ENCODE measurements around the gene SHTN1.

SHTN1 gene

DNA sequence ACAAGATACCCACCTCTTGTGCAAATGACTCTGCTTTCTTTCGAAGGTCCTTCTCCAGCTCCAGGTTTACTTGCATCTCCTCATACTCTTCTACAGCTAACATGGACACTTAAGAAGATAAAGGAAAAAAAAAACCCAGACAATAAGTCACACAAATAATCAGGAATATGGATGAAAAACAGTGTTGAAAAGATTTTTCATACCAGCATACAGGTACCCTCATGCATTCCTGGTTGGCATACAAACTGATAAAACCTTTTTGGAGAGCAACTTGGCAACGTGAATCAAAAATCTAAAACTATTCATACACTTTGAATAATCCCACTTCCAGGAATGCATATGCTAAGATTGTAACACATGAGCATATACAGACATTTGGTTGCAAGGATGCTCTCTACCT is 60.1 kb downstream of the SHTN1 start:
- no peak for DNase-seq (ENCODE audit: low spot score)
- in situ Hi-C loops (cut with MboI; ENCODE audit: low pct_unique_long_range_greater_than_20kb, low sequenced_read_pairs, unreplicated experiment) = no loop called here
- TF ChIP-seq CTCF (IDR thresholded peaks at IDR 0.05; ENCODE audit: extremely low read depth, insufficient read depth, missing control alignments) = no peak

- no peak for DNase-seq (ENCODE audit: low spot score)
- in situ Hi-C loops (cut with MboI; ENCODE audit: low pct_unique_long_range_greater_than_20kb, low sequenced_read_pairs, unreplicated experiment) = no loop called here
- TF ChIP-seq CTCF (IDR thresholded peaks at IDR 0.05; ENCODE audit: extremely low read depth, insufficient read depth, missing control alignments) = no peak
Observed at GRCh38 chr10:116931806-116932205, 73.2 kb downstream of the SHTN1 start.

- no peak for TF ChIP-seq CTCF (IDR thresholded peaks at IDR 0.05; ENCODE audit: extremely low read depth, insufficient read depth, missing control alignments)
- in situ Hi-C loops (cut with MboI; ENCODE audit: low pct_unique_long_range_greater_than_20kb, low sequenced_read_pairs, unreplicated experiment) = no loop called here
- DNase-seq (ENCODE audit: low spot score) = no peak
Observed at GRCh38 chr10:116926426-116926825, 78.6 kb downstream of the SHTN1 start.

DNA sequence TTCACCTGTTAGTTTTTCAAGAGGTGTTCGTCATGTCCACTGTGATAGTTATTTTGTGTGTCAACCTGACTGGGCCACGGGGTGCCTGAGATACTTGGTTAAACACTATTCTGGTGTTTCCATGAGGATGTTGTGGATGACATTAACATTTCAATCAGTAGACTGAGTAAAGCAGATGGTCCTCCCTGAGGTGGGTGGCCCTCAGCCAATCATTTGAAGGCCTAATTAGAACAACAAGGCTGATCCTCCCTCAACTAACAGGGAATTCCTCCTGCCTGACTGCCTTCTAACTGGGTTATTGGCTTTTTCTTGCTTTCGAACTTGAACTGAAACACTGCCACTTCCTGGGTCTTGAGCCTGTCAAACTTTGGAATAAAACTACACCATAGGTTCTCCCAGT is 79.9 kb downstream of the SHTN1 start:
- DNase-seq (ENCODE audit: low spot score) = no peak
- TF ChIP-seq CTCF (IDR thresholded peaks at IDR 0.05; ENCODE audit: extremely low read depth, insufficient read depth, missing control alignments) = no peak
- in situ Hi-C loops (cut with MboI; ENCODE audit: low pct_unique_long_range_greater_than_20kb, low sequenced_read_pairs, unreplicated experiment) = no loop called here

DNA sequence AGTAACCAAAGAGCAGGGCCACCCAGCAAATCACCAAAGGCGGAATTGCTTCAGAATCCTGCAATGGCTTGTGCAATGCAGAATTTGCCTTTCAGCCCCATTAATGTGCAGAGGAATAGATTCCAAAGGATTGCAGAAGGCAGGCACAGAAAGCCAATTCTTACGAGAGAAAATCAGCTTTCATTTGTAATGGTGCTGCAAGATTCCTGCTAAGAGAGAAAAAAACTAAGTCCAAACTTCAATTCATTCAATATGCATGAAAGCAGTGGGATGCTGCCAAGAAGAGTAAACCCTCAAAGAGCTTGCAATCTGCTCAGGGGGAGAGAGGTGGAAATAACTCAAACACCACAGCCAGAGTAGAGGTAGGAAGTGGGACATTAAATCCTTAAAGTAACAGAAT is 85.3 kb downstream of the SHTN1 start:
- DNase-seq (ENCODE audit: low spot score) = no peak
- in situ Hi-C loops (cut with MboI; ENCODE audit: low pct_unique_long_range_greater_than_20kb, low sequenced_read_pairs, unreplicated experiment) = no loop called here
- TF ChIP-seq CTCF (IDR thresholded peaks at IDR 0.05; ENCODE audit: extremely low read depth, insufficient read depth, missing control alignments) = no peak

DNA sequence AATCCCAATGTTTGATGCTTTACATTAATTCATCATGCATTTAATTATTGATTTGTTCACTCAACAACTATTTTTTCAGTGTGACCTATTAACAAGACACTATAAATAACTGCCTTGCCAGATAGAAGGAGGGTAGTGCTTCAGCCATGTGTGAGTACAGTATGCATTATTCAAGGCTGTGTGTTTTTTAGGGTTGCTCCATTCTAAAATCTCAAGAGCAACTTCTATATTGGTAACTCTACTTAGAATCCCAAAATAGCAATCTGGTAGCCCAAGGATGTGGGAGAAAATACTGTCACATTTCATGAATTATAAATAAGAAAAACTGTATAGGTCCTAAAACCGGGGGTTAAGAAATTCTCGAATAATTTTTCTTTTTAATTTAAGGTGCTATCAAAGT is 85.8 kb downstream of the SHTN1 start:
- DNase-seq (ENCODE audit: low spot score) = no peak
- no peak for TF ChIP-seq CTCF (IDR thresholded peaks at IDR 0.05; ENCODE audit: extremely low read depth, insufficient read depth, missing control alignments)
- in situ Hi-C loops (cut with MboI; ENCODE audit: low pct_unique_long_range_greater_than_20kb, low sequenced_read_pairs, unreplicated experiment) = no loop called here

GRCh38 chr10:116918583-116918982 is 86.4 kb downstream of the SHTN1 start:
- DNase-seq (ENCODE audit: low spot score) = no peak
- TF ChIP-seq CTCF (IDR thresholded peaks at IDR 0.05; ENCODE audit: extremely low read depth, insufficient read depth, missing control alignments) = no peak
- in situ Hi-C loops (cut with MboI; ENCODE audit: low pct_unique_long_range_greater_than_20kb, low sequenced_read_pairs, unreplicated experiment) = no loop called here

Data from GM13977 (cell line).